ENCODE measurements around the gene RAX2. TPM values are rescaled to one million over a fixed set of nuclear protein-coding genes. Genes with fewer than 3 reads are reported as not detected.
A peak's percentile ranks its signal among the peaks of the same experiment; 100 is the strongest.

Gene RAX2
- total and polyA plus RNA-seq, 9 of the 15 experiments (the other 6 are each of a cell fraction or from before 2014, with no cell fraction given) = not detected

GRCh38 chr19:3776479-3777040 lies 4.5 kb upstream of the RAX2 start (continued):
- TF ChIP-seq MLLT1 (IDR thresholded peaks at IDR 0.05) (peak in 1 of 2 experiments; percentile 58; a peak in 1 of 4 replicates), MBD1 (CRISPR knock-in tag; IDR thresholded peaks at IDR 0.05) (no peak), KDM1A (IDR thresholded peaks at IDR 0.05) (peak; percentile 36 to 66; a peak in 3 of 4 replicates), CBX2 (IDR thresholded peaks at IDR 0.05; ENCODE audit: insufficient read depth, low read length, poor library complexity, severe bottlenecking) (no peak), MCM2 (IDR thresholded peaks at IDR 0.05; ENCODE audit: low read depth) (no peak), NCOA2 (IDR thresholded peaks at IDR 0.05; ENCODE audit: partially characterized antibody in 2 of 2) (no peak), BRF1 (IDR thresholded peaks at IDR 0.05; ENCODE audit: borderline replicate concordance, extremely low read depth, insufficient read length) (no peak), ASH1L (IDR thresholded peaks at IDR 0.05; ENCODE audit: borderline replicate concordance, low read depth, partially characterized antibody) (peak; percentile 57), DMBX1 (CRISPR knock-in tag; IDR thresholded peaks at IDR 0.05; ENCODE audit: borderline replicate concordance) (no peak), NUFIP1 (IDR thresholded peaks at IDR 0.05; ENCODE audit: partially characterized antibody) (no peak), MYNN (IDR thresholded peaks at IDR 0.05) (no peak), MYNN (CRISPR knock-in tag; IDR thresholded peaks at IDR 0.05) (no peak), CTCF (IDR thresholded peaks at IDR 0.05 in 2 of 3, conservative IDR thresholded peaks at IDR 0.05 in 1 of 3; ENCODE audit: insufficient read depth in 2 of 3, low read depth in 1 of 3, low read length in 3 of 3) (no peak), OTX1 (CRISPR knock-in tag; IDR thresholded peaks at IDR 0.05) (peak; percentile 58; the same call in 1 of the 2 replicates), GMEB1 (CRISPR knock-in tag; IDR thresholded peaks at IDR 0.05) (no peak), CSDE1 (IDR thresholded peaks at IDR 0.05) (no peak), U2AF2 (optimal IDR thresholded peaks at IDR 0.05; ENCODE audit: low read depth, low read length) (no peak), ETS1 (conservative IDR thresholded peaks at IDR 0.05; ENCODE audit: control insufficient read depth, low read depth, low read length) (no peak), ZNF143 (CRISPR knock-in tag; IDR thresholded peaks at IDR 0.05) (no peak), ELF4 (CRISPR knock-in tag; IDR thresholded peaks at IDR 0.05) (0 out of 2 replicates have a peak, but pooled peaks have one; percentile 44)

Measured in K562 (cell line).